Panc1 (cell line): ENCODE results near the gene KRT72. TPM values are rescaled to one million over a fixed set of nuclear protein-coding genes. Genes with fewer than 3 reads are reported as not detected.

Experiments used
- ATAC-seq: fragments of 200-7000 bp; cut with Tn5 transposase; 2 replicates; pipeline ENCODE4 v1.9.1; 2020; ENCODE audit warnings: mild to moderate bottlenecking, moderate library complexity
- BruUV-seq: library from RNA; stranded (reverse); fragments of 400-500 nt; replicated peaks from 2 replicates; lab custom pipeline; 2021; lab: Mats Ljungman, UMichigan
- CTCF ChIA-PET: fragments of 300-600 bp; sonication (Branson Sonifier 250); formaldehyde crosslinking; loops from one replicate; lab custom pipeline; 2022; ENCODE audit warnings: antibody characterized with exemption; lab: Charles Lee
- POLR2A ChIA-PET: fragments of 300-600 bp; sonication (Branson Sonifier 250); formaldehyde crosslinking; loops from one replicate; lab custom pipeline; 2022; ENCODE audit warnings: antibody characterized with exemption; lab: Charles Lee
- DNase-seq: peaks from one replicate; pipeline ENCODE4 v3.0.0-alpha.2; 2010; ENCODE audit warnings: low read depth, low spot score
- H3K27ac ChIP-seq: 2 replicates; pipeline ENCODE4 v1.5.1; 2011; ENCODE audit warnings: mild to moderate bottlenecking, low read length, inconsistent platforms
- H3K27me3 ChIP-seq: fragments of 200-500 bp; sonication (Bioruptor generic); 2 replicates; pipeline ENCODE4 v1.6.0; 2014; ENCODE audit warnings: low read length, inconsistent platforms; ENCODE audit not compliant: control insufficient read depth, insufficient read depth
- H3K36me3 ChIP-seq: fragments of 200-500 bp; sonication (Bioruptor generic); 2 replicates; pipeline ENCODE4 v1.5.1; 2014; ENCODE audit warnings: inconsistent platforms, mild to moderate bottlenecking, low read length, moderate library complexity; ENCODE audit not compliant: control insufficient read depth, insufficient read depth
- H3K4me1 ChIP-seq: 2 replicates; pipeline ENCODE4 v1.5.1; 2011; ENCODE audit warnings: inconsistent platforms, mild to moderate bottlenecking, low read length, moderate library complexity; ENCODE audit not compliant: control insufficient read depth, insufficient read depth
- H3K4me3 ChIP-seq, 2 experiments: 2 replicates each; pipeline ENCODE4 v1.5.1; 2011 to 2012; ENCODE audit warnings: low read depth in 2 of 2, low read length in 2 of 2, mild to moderate bottlenecking in 2 of 2, inconsistent platforms in 1 of 2, moderate library complexity in 1 of 2
- H3K9me3 ChIP-seq: fragments of 200-500 bp; sonication (Bioruptor generic); 2 replicates; pipeline ENCODE4 v1.5.1; 2014; ENCODE audit warnings: low read depth, mild to moderate bottlenecking, inconsistent platforms, low read length, moderate library complexity; ENCODE audit not compliant: control insufficient read depth, insufficient read depth
- POLR2AphosphoS5 ChIP-seq: IDR thresholded peaks from 2 replicates; pipeline ENCODE4 v1.6.1; 2012; ENCODE audit warnings: mild to moderate bottlenecking, low read depth, low read length, moderate library complexity
- SIN3A ChIP-seq: IDR thresholded peaks from 2 replicates; pipeline ENCODE4 v1.6.1; 2012; ENCODE audit warnings: low read depth, mild to moderate bottlenecking, low read length, moderate library complexity, borderline replicate concordance; ENCODE audit not compliant: insufficient read depth
- TCF7L2 ChIP-seq: IDR thresholded peaks from 2 replicates; pipeline ENCODE4 v1.6.1; 2011; ENCODE audit warnings: mild to moderate bottlenecking, low read depth, low read length, inconsistent platforms
- in situ Hi-C: cut with HindIII; loops from 2 replicates; pipeline ENCODE4 v1.10.0; 2016; ENCODE audit warnings: low sequenced_read_pairs, low pct_unique_long_range_greater_than_20kb
- intact Hi-C: fragments of 100-400 bp; cut with micrococcal nuclease; formaldehyde crosslinking; loops from one replicate; pipeline ENCODE4 v1.10.0; 2022; ENCODE audit not compliant: unreplicated experiment
- total RNA-seq: library from RNA; stranded (reverse); gene quantifications from one replicate; pipeline ENCODE4 v1.2.1, GENCODE V29; 2021; ENCODE audit not compliant: unreplicated experiment
- TF ChIP-seq, protein P1 (sequence below): fragments of 450-650 bp; IDR thresholded peaks from 2 replicates; pipeline ENCODE4 v1.5.1; 2017; ENCODE audit warnings: mild to moderate bottlenecking
- TF ChIP-seq, protein P2 (sequence below), 2 experiments: IDR thresholded peaks; 2 replicates each; pipeline ENCODE4 v1.6.1; 2011 to 2012; ENCODE audit warnings: low read depth in 2 of 2, control low read depth in 1 of 2, low read length in 1 of 2, mild to moderate bottlenecking in 1 of 2, moderate library complexity in 1 of 2; ENCODE audit not compliant: insufficient read depth in 1 of 2

The KRT72 gene
- total RNA-seq, 1 experiment from 2014 or later: not detected

DNA sequence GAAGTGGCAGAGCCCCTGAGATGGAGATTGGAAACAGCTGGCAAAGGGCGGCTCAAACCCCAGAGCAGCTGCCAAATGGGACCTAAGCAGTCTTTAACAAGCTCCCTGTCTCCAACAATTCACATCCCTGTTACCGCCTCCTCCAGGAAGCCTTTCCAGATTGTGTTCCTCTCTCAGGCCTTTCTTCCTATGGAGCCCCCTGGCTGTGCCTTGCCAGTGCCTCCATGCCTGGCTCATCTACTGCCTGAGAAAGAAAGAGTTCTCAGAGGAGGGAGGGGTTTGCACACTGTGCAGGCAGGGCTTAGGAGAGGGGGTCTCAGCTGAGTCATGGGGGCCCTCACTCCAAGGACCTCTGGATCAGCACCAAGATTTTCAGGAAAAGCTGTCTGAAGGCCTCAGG lies 18.8 kb downstream of the KRT72 start:
- DNase-seq (no peak), ATAC-seq (peak; percentile 50)
- H3K36me3 ChIP-seq: no peaks in the 10 kb centered on the region
- TF ChIP-seq POLR2AphosphoS5 (no peak), TCF7L2 (no peak), SIN3A (no peak)
- TF ChIP-seq, protein P1, sequence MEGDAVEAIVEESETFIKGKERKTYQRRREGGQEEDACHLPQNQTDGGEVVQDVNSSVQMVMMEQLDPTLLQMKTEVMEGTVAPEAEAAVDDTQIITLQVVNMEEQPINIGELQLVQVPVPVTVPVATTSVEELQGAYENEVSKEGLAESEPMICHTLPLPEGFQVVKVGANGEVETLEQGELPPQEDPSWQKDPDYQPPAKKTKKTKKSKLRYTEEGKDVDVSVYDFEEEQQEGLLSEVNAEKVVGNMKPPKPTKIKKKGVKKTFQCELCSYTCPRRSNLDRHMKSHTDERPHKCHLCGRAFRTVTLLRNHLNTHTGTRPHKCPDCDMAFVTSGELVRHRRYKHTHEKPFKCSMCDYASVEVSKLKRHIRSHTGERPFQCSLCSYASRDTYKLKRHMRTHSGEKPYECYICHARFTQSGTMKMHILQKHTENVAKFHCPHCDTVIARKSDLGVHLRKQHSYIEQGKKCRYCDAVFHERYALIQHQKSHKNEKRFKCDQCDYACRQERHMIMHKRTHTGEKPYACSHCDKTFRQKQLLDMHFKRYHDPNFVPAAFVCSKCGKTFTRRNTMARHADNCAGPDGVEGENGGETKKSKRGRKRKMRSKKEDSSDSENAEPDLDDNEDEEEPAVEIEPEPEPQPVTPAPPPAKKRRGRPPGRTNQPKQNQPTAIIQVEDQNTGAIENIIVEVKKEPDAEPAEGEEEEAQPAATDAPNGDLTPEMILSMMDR: no peak
- TF ChIP-seq, protein P2, sequence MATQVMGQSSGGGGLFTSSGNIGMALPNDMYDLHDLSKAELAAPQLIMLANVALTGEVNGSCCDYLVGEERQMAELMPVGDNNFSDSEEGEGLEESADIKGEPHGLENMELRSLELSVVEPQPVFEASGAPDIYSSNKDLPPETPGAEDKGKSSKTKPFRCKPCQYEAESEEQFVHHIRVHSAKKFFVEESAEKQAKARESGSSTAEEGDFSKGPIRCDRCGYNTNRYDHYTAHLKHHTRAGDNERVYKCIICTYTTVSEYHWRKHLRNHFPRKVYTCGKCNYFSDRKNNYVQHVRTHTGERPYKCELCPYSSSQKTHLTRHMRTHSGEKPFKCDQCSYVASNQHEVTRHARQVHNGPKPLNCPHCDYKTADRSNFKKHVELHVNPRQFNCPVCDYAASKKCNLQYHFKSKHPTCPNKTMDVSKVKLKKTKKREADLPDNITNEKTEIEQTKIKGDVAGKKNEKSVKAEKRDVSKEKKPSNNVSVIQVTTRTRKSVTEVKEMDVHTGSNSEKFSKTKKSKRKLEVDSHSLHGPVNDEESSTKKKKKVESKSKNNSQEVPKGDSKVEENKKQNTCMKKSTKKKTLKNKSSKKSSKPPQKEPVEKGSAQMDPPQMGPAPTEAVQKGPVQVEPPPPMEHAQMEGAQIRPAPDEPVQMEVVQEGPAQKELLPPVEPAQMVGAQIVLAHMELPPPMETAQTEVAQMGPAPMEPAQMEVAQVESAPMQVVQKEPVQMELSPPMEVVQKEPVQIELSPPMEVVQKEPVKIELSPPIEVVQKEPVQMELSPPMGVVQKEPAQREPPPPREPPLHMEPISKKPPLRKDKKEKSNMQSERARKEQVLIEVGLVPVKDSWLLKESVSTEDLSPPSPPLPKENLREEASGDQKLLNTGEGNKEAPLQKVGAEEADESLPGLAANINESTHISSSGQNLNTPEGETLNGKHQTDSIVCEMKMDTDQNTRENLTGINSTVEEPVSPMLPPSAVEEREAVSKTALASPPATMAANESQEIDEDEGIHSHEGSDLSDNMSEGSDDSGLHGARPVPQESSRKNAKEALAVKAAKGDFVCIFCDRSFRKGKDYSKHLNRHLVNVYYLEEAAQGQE (IDR thresholded peaks at IDR 0.05; ENCODE audit: insufficient read depth in 1 of 2, low read depth in 2 of 2, low read length in 1 of 2): no peak
- intact Hi-C loops: loop anchor here (2.0 to 10.0 kb wide), 2 partner anchors 288 to 438 kb away; no protein-coding TSS in a partner anchor
- POLR2A ChIA-PET: interaction anchor here (0.6 kb wide), 1 partner anchor 263 kb away, joined by 4 read pairs; no protein-coding TSS in a partner anchor
- CTCF ChIA-PET: interaction anchor here (0.7 to 1.6 kb wide), 4 partner anchors 15 to 297 kb away, joined by 3 to 6 read pairs (median 4); no protein-coding TSS in a partner anchor
- no peaks in the 10 kb centered on the region for H3K4me1 ChIP-seq
- H3K27ac ChIP-seq: no peak overlapping the region
- H3K9me3 ChIP-seq: no peaks in the 10 kb centered on the region
- BruUV-seq: no TSS peak
- no peak overlapping the region for H3K4me3 ChIP-seq
- peaks cover 6% of the 10 kb centered on the region for H3K27me3 ChIP-seq
- in situ Hi-C loops: no loop called here

DNA sequence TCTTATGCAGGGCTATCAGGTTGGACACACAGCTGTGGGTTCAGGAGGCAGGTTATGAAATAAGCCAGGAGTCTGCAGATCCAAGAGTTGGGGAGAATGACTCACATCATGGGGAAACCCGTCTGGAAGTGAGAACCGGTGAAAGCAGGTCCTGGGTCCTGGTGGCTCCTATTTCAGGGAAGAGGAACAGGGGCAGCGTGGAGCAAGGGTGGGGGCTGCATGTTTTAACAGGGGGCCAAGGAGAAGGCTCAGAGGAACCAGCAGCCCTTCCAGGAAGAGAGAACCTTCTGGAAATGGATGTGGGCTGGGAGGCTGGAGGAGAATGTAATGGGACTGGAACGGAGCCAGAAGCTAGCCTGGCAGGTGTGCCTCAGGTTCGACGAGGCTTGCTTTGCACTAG lies 19.8 kb downstream of the KRT72 start:
- in situ Hi-C loops (no loop called here), intact Hi-C loops (loop anchor here (10.0 kb wide), 1 partner anchor 437 kb away; no protein-coding TSS in a partner anchor)
- CTCF ChIA-PET: interaction anchor here (0.7 to 1.1 kb wide), 3 partner anchors 183 to 298 kb away, joined by 3 to 6 read pairs (median 3); no protein-coding TSS in a partner anchor
- H3K27me3 ChIP-seq: peaks cover 6% of the 10 kb centered on the region
- no peaks in the 10 kb centered on the region for H3K36me3 ChIP-seq
- no peak overlapping the region for H3K4me3 ChIP-seq
- H3K27ac ChIP-seq: no peak overlapping the region
- POLR2A ChIA-PET: no interaction called here
- ATAC-seq (no peak), DNase-seq (no peak)
- H3K9me3 ChIP-seq: no peaks in the 10 kb centered on the region
- BruUV-seq: no TSS peak
- H3K4me1 ChIP-seq: no peaks in the 10 kb centered on the region
- no peak for TF ChIP-seq TCF7L2
- TF ChIP-seq POLR2AphosphoS5: no peak
- no peak for TF ChIP-seq SIN3A
- TF ChIP-seq, protein P1: no peak
- TF ChIP-seq, protein P2 (IDR thresholded peaks at IDR 0.05; ENCODE audit: insufficient read depth in 1 of 2, low read depth in 2 of 2, low read length in 1 of 2): no peak
